HCEC 1CT (cell line): ENCODE measurements around the gene RXRA.

Experiments
- DNase-seq: peaks from one replicate; pipeline ENCODE4 v3.0.0-alpha.2; 2017

RXRA gene

DNA sequence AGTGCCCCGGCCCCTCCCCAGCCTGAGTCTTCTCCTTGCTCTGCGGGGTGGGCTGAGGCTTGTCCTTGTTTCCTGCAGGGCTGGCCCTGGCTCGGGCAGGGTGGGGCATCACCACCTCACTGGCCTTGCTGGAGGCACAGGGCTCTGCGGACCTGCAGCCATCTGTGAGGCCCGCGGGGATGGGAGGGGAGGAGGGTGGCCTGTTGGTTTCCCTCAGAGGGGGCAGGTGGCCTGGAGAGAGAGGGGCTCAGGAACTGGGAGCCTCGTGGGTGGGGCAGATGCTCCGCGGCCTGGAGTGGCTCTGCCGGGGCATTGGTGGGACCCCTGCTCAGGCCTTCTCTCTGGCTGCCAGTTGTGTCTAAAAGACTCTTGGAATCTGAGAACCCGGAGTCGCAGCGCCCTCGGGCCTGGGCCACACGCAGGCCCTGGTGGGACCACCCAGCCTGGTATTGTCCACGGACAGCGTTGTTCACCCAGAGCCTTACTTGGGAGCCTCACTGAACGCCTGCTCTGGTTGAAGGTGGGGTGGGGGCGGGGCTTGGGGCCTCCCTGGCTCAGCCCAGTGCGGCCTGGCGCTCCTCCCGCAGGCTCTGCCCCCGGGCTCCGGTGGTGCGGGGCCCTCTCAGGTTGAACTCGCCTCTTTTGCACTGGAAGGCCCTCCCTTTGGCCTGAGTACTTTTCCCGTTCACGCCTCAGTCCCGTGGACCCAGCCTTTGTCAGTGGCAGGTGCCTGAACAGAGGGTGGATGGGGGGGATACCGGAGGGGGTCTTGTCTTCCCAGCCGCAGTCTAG is 111.3 kb downstream of the RXRA start:
- no peak for DNase-seq

DNA sequence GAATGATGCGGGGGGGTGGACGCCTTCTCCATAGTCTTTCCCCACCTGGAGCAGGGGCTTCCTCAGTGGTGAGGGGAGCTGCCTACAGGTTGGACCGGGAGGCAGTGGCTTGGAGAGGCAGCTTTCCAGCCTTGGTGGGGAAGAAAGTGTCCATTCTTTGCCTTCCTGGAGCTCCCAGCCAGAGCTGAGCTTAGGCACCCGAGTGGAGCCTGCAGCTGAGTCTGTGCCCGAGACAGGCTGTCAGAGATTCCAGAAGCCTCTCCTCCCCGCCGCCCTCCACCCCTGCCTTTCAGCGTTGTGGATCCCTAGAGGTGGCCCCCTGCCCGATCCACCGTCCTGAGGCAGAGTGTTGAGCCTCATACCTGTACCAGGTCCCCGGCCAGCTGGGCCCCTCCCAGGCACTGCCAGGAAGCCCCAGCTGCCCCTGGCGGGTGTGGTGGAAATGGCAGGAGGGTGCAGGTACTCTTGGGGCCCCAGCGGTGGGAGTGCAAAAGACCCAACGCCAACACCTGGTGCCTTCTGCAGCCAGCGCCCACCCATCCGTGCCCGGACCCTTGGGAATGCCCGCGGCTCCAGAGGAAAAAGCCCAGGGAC is 112.0 kb downstream of the RXRA start:
- no peak for DNase-seq

DNA sequence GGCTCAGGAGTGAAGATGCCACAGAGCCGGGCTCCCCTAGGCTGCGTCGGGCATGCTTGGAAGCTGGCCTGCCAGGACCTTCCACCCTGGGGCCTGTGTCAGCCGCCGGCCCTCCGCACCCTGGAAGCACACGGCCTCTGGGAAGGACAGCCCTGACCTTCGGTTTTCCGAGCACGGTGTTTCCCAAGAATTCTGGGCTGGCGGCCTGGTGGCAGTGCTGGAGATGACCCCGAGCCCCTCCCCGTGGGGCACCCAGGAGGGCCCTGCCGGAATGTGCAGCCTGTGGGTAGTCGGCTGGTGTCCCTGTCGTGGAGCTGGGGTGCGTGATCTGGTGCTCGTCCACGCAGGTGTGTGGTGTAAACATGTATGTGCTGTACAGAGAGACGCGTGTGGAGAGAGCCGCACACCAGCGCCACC is 113.1 kb downstream of the RXRA start:
- no peak for DNase-seq

DNA sequence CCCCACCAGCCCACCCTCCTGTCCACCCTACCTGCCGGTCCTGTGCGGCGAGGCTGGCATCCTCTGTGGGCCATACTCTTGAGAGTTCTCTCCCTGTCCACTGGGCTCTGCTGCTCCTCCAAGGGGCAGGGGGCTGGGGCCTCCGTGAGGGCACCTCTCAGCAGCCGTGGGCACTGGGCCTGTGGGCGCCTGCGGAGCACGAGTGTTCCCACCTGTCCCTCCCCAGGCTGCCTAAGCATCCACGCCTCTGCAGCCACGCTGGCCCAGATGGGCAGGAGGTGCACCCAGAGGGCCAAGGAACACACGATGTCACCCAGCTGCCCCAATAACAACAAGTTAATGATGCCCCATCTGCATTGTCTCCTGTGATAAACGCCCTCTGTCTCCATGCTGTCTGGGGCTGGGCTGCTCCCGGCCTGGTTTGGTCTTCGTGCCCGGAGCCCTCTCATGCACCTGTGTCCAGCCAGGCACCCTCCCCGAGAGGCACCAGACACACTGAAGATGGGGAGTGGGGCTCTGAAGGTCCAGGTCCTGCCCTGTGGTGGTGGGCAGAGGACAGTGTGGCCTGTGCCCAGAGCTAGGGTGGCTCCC is 114.5 kb downstream of the RXRA start:
- no peak for DNase-seq

DNA sequence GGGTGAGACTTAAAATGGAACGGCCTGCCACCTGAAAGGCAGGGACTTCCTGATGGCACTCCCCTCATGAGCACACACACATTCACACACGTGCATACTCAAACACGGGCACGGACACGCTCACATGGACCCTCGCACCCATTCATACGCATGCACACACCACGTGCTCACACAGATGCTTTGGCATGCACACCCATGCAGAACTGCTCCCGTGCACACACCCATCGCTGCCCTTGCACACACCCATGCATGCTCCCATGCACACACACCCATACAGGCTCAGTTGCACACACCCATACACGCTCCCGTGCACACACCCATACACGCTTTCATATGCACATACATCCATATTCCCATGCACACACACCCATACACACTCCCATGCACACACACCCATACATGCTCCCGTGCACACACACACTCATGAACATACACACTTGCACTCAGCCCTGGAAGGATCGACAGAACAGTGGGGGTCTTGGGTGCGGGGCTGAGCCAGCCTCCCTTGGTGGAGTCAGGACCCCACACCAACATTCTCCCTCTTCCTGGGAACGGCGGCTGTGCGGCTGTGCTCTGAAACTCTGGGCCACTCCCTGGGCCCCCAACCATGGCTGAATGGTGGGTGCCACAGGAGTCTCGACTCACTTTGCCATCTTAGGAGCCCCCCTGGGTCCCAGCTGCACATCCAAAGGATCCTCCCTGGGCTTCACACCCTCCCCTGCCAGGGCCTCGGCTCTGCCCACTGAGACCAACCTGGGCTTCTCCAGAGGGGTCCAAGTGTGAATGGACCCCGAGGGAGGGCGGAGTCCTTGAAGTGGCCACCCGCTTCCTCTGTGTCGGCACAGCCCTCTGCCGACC is 115.2 kb downstream of the RXRA start:
- DNase-seq = no peak

DNA sequence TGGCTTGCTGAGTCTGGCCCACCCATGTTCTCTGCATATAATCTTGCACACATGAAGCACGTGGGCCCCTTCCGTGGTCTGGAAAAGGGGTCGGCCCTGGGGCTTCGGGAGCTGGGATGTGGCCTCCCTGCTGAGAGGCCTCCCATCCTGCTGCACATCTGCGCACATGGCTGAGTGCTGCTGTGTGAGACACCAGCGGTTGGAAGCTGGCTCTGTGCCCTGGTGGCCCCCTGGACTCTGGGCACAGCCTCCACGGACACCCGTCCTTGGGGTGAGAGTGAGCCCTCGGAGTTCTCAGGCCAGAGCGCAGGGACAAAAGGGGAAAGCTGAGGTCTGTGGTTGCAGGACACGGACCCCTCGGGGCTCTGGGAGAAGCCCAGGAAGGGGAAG is 115.8 kb downstream of the RXRA start:
- no peak for DNase-seq

DNA sequence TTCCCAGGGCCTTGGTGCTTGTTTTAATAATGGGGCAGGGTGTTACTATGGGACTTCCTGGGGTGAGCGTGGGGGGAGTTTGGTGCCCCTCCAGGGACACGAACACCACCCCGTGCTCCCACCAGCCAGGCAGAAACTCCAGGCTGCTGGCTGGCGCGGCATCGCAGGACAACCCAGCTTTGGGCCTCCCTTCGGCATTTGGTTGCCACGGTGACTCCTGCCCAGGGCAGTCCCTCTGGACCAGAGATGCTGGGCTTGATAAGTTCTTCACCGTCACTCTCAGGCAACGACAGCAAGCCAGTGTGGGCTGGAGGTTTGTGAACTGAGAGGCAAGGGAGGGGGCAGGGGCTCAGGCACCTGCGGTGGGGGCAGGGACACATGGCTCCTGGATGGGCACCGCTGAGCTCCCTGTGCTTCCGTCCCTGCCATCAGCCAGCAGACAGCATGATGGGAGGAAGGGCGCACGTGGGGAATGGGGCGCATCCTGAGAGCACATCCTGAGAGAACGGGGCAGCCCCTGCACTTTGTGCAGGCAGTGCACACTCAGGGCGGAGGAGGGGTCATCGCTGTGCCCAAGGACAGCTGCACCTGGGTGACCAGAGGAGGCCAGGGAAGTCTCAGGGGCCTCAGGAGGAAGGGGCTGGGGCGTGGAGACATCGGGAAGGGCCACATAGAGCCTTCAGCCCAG is 116.4 kb downstream of the RXRA start:
- no peak for DNase-seq

DNA sequence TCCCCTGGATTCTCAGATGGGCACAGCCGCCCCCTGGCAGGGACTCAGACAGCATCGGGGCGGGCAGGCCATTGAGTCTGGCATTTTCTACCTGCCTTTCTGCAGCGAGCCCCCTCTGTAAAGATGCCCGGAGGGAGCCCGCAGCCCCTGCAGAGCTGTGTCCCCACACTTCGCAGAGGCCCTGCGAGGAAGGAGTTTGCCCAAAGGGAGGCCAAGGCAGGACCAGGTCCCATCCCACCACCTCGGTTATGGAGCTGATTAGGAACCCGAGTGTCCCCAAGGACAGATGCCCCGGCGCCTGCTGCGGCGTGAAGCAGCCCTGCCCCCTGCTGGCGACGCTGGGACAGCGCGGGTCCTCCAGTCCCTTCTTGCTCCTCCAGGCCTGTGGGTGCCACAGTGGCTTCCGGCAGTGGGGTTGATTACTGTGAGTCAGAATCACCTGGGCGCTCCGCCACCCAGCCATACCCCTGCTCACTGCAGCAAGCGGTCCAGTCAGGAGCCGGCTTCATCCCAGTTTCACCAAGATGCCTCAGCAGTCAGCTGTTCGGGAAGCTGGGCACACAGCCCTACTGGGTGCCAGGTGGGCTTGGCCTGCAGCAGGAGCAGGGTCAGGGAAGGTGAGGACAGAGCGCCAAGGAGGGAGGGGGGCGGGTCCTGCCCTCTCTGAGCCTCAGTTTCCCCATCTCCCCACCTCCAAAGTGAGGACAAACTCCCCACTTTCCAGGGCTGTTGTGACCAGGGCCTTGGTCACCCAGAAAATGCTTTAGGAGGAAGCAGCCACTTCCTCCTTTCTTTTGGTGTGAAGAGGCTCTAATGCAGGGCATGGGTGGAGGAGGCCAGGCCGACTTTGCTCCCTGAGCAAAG is 117.2 kb downstream of the RXRA start:
- DNase-seq = peak; percentile 73

DNA sequence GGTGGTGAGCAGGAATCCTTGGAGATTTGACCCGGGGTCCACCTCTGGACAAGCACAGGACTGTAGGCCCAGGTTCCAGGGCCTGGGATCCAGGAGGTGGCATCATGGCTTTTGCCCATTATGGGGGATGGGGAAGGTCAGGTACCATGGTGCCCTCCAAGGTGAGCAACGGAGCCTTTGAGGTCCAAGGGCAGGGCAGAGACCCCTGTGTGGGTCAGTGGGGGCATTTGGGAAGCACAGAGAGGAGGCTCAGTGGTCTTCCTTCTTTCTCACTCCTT is 117.7 kb downstream of the RXRA start:
- no peak for DNase-seq

DNA sequence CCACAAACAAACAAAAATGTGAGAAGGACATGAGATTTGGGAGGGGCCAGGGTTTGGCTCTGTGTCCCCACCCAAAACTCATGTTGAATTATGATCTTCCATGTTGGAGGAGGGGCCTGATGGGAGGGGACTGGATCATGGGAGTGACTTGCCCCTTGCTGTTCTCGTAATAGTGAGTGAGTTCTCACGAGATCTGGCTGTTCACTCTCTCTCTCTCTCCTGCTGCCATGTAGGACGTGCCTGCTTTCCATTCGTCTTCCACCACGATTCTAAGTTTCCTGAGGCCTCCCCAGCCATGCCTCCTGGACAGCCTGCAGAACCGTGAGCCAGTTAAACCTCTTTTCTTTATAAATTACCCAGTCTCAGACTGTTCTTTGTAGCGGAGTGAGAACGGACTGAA is 118.7 kb downstream of the RXRA start:
- DNase-seq = no peak

DNA sequence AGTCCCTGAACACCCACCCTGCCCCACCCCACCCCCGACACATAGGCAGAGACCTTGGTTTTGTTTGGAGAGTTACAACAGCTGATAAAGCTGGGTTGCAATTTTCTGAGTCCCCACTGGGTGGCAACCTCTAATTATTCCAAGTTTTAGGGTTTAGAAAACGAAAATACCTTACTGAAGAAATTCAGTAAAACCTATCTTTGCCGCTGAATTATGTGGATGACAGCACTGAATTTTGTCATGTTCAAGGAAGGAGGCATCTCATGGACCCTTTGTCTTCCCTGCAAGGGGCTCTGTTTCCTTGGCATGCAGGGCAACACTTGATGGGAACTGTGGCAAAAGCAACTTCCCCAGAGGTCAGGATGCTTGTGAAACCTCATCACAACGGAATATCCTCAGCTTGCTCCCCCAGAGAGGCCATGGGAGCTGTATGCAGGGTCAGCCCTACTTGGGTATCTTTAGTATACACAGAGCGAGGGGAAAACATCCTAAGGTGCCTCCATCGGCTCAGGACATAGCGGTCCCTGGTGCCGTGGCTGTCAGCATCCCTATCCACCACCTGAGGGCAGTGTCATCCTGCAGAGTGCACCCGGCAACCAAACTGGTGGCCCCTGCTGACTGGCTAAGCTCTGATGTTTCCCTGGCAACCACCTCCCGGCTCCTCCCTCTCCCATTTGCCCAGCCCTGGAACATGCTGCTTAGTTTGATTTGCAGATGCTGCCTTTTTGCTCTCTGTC is 123.1 kb downstream of the RXRA start:
- DNase-seq = peak; percentile 94

DNA sequence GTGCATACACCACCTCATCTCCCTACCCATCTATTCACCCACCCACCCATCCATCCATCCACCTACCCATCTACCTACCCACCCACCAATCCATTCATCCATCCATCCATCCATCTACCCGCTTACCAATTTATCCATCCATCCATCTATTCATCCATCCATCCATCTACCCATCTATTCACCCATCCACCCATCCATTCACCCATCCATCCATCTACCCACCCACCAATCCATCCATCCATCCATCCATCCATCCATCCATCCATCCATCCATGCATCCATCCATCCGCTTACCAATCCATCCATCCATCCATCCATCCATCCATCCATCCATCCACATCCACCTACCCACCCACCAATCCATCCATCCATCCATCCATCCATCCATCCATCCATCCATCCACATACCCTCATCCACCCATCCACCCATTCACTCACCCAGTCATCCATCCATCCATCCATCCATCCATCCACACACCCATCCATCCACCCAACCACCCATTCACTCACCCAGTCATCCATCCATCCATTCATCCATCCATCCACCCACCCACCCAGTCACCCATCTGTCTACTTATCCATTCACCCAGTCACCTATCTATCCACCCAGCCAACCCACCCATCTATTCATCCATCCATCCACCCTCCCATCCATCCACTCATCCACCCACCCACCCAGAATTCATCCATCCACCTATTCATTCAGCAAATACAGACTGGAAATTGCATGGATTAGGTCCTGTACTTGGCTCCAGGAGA is 125.6 kb downstream of the RXRA start:
- DNase-seq = no peak

DNA sequence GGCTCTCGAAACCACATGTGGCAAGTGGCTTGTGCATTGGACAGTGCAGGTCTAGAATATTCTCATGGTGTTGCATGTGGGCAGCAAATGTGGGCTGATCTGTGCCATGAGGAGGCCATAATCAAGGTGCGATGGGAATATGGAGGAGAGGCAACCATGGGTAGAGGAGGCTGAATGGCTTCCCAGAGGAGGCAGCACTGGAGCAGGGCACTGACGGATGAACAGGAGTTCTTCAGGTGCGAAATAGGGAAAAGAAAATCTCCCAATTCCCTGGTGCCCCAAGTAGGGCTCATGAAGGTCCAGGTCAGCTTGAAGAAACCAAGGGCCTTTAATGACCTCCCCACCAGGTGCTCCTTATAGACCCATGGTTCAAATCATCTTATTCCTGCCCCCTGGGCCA is 126.5 kb downstream of the RXRA start:
- no peak for DNase-seq

DNA sequence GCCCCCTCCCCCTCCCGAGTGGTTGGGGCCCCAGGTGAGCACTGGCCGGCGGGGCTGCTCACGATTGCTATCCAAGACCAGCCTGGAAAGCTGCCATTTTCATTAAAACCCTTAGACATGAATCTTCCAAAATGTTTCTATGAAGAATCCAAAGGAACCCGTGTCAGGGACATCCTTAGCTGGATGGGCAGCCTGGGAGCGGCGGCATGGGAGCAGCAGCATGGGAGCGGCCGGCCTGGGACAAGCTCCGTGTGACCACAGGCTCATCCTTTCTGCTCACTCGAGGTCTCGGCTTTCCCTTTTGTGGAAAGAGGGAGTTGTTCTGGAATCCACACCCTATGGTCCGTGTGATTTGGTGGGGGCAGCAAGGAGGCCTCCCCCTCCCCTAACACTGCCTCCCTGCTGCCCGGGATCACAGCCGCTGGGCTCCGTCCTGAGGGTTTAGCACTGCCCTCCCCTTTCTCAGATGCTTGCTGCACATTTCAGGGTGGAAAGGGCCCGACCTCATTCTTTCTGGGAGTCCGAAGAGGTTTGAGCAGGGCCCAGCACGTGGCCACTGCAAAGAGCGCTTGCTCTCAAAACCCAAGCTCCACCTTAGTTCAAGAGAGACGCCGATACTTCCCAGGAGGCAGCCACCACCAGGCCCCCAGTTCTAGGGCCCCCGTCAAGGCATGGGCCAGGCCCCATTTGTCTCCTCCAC is 127.7 kb downstream of the RXRA start:
- no peak for DNase-seq

DNA sequence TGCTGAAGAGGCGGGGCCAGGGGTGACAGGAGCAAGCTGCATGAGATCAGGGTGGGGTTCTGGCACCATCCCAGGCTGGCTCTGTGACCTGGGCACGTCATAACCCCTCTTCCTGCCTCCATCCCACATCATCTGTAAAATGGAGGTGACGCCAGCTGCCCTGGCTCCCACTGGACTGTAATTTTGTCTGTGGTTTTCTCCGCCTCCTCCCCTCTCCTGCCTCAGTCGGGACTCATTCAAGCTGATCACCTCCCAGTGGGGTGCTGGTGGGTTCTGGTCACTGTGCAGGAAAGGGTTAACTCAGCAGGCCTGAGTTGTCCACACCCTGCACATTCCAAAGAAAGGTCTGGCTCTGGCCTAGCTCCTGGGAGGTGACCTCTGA is 128.2 kb downstream of the RXRA start:
- no peak for DNase-seq

DNA sequence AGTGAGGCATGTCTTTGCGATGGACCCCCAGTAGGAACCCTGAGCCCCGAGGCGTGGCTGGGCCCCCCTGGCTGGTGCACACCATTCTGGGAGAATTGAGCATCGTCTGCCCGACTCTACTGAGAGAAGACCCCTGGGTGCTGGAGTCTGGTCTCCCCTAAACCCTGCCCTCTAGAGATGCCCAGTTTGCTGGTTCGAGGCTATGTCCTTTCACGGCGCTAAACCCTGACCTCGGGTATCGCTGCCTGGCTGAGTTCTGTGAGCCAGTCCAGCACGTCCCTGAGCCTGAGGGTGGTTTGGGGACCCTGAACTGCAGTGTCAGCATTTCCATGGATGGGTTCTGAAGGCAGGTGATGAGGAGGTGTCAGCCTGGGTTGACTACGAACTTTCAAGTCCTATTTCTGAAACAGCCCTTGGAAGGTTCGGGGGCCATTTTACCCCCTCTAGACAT is 128.8 kb downstream of the RXRA start:
- DNase-seq = no peak

DNA sequence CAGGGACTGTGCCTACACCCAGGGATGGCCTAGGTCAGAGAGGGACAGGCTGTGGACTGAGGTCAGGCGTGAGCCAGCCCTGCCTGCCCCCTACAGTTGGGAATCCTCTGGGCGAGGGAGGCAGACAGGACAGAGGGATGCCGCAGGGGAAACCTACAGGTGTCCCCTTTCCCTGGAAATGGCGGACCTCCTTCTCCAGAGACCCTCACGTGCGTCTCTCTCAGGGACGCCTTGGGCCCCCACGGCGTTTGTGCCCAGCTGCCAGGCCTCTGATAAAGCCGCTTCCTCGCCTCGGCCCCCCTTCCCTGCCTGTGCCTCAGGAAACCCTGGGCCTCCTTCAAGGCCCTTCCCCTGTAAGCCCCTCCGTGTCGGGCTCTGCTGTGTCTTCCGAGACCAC is 129.3 kb downstream of the RXRA start:
- no peak for DNase-seq

DNA sequence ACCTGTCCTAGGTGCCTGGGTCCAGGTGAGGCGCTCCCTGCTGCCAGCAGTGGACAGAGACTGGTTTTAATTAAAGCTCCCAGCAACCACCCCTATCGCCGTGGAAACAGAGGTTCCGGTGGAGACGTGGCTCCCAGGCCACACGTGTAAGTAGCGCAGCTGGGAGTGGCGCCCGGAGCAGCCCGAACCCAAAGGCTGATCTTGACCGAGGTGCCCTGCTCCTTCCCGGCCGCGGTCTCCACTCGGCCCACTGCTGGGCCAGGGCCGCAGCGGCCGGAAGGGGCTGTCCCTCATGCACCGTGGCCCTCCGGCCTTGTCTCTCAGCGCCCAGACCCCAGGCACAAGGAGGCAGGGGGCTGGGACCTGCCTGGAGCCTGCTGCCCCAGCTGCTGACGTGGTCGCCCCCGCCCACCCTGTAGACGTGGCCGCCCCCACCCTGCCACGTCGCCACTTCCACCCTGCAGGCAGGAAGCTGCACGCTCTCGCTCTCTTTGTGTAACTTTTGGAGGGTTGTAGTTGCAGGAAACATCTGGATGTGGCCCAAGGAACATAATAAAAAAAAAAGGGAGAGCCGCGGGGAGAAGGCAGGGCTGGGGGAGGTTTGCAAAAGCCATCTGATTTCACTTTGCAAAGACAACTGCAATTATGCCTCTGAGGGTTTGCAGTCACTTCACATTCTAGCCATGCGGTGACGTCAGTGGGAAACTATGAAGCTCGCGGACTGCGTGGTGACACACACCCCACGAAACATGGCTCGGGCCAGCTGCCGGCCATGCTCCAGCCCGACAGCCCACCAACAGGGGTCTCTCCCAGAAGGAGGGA is 129.9 kb downstream of the RXRA start:
- DNase-seq = peak; percentile 96

DNA sequence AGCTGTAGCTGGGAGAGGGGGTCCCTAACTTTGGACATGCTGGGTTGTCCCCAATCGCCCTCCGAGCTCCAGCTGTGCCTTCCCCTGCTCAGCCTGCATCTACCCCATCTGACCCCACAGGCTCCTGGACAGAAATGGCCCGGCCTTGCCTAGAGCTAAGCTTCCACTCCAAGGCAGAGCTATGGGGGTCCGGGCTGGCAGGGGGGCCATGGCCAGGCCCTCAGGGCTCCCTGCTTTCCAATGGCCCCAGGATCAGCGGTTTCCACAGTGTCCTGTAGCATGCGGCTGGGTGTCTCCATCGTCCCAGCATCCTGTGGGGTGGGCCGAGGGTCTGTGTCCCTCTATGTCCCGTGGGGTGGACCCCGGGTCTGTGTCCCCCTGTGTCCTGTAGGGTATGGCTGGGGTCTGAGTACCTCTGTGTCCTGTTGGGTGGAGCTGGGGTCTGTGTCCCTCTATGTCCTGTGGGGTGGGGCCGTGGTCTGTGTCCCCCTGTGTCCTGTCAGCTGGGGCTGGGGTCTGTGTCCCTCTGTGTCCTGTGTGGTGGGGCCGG is 130.6 kb downstream of the RXRA start:
- no peak for DNase-seq
